ENCODE data around the gene AGBL5.

The AGBL5 gene

GRCh38 chr2:27013738-27014137 lies 37.7 kb upstream of the AGBL5 start:
- Histone ChIP-seq H3K36me3 (ENCODE audit: insufficient read depth, low read length) (no peaks in the 10 kb centered on the region), H3K9me3 (ENCODE audit: low read length) (no peaks in the 10 kb centered on the region), H3K4me3 (ENCODE audit: low read depth in 1 of 2, low read length in 2 of 2) (no peak overlapping the region), H3K27me3 (ENCODE audit: control insufficient read depth in 1 of 2, insufficient read depth in 2 of 2, low read length in 2 of 2) (no peaks in the 10 kb centered on the region), H3K27ac (ENCODE audit: low read depth, low read length) (no peak overlapping the region), H3K9ac (ENCODE audit: low read length) (no peak overlapping the region), H3K4me1 (ENCODE audit: insufficient read depth, low read length) (peaks cover 8% of the 10 kb centered on the region)

- H3K9me3 ChIP-seq (ENCODE audit: low read length) = no peaks in the 10 kb centered on the region
- H3K27me3 ChIP-seq (ENCODE audit: control insufficient read depth in 1 of 2, insufficient read depth in 2 of 2, low read length in 2 of 2) = no peaks in the 10 kb centered on the region
- H3K4me1 ChIP-seq (ENCODE audit: insufficient read depth, low read length) = peaks cover 8% of the 10 kb centered on the region
- H3K27ac ChIP-seq (ENCODE audit: low read depth, low read length) = no peak overlapping the region
- no peak overlapping the region for H3K4me3 ChIP-seq (ENCODE audit: low read depth in 1 of 2, low read length in 2 of 2)
- no peaks in the 10 kb centered on the region for H3K36me3 ChIP-seq (ENCODE audit: insufficient read depth, low read length)
- no peak overlapping the region for H3K9ac ChIP-seq (ENCODE audit: low read length)
These were observed 36.6 kb upstream of the AGBL5 start for GRCh38 chr2:27014771-27015433.

- no peaks in the 10 kb centered on the region for H3K36me3 ChIP-seq (ENCODE audit: insufficient read depth, low read length)
- no peak overlapping the region for H3K27ac ChIP-seq (ENCODE audit: low read depth, low read length)
- no peak overlapping the region for H3K9ac ChIP-seq (ENCODE audit: low read length)
- H3K4me1 ChIP-seq (ENCODE audit: insufficient read depth, low read length) = peaks cover 13% of the 10 kb centered on the region
- no peaks in the 10 kb centered on the region for H3K9me3 ChIP-seq (ENCODE audit: low read length)
- no peak overlapping the region for H3K4me3 ChIP-seq (ENCODE audit: low read depth in 1 of 2, low read length in 2 of 2)
- no peaks in the 10 kb centered on the region for H3K27me3 ChIP-seq (ENCODE audit: control insufficient read depth in 1 of 2, insufficient read depth in 2 of 2, low read length in 2 of 2)
These were observed 34.6 kb upstream of the AGBL5 start for GRCh38 chr2:27016801-27017325.

- H3K4me3 ChIP-seq (ENCODE audit: low read depth in 1 of 2, low read length in 2 of 2) = no peak overlapping the region
- no peaks in the 10 kb centered on the region for H3K9me3 ChIP-seq (ENCODE audit: low read length)
- no peak overlapping the region for H3K27ac ChIP-seq (ENCODE audit: low read depth, low read length)
- H3K27me3 ChIP-seq (ENCODE audit: control insufficient read depth in 1 of 2, insufficient read depth in 2 of 2, low read length in 2 of 2) = no peaks in the 10 kb centered on the region
- no peak overlapping the region for H3K9ac ChIP-seq (ENCODE audit: low read length)
- peaks cover 13% of the 10 kb centered on the region for H3K4me1 ChIP-seq (ENCODE audit: insufficient read depth, low read length)
- H3K36me3 ChIP-seq (ENCODE audit: insufficient read depth, low read length) = peaks cover 12% of the 10 kb centered on the region
These were observed 33.3 kb upstream of the AGBL5 start for GRCh38 chr2:27018142-27018541.

GRCh38 chr2:27019459-27019858 lies 32.0 kb upstream of the AGBL5 start:
- no peak overlapping the region for H3K9ac ChIP-seq (ENCODE audit: low read length)
- H3K27ac ChIP-seq (ENCODE audit: low read depth, low read length) = no peak overlapping the region
- H3K4me1 ChIP-seq (ENCODE audit: insufficient read depth, low read length) = peaks cover 13% of the 10 kb centered on the region
- H3K9me3 ChIP-seq (ENCODE audit: low read length) = no peaks in the 10 kb centered on the region
- H3K27me3 ChIP-seq (ENCODE audit: control insufficient read depth in 1 of 2, insufficient read depth in 2 of 2, low read length in 2 of 2) = no peaks in the 10 kb centered on the region
- H3K4me3 ChIP-seq (ENCODE audit: low read depth in 1 of 2, low read length in 2 of 2) = no peak overlapping the region
- H3K36me3 ChIP-seq (ENCODE audit: insufficient read depth, low read length) = peaks cover 21% of the 10 kb centered on the region

GRCh38 chr2:27019931-27020855 lies 31.3 kb upstream of the AGBL5 start:
- no peak overlapping the region for H3K9ac ChIP-seq (ENCODE audit: low read length)

GRCh38 chr2:27021253-27022049 lies 30.0 kb upstream of the AGBL5 start:
- no peaks in the 10 kb centered on the region for H3K27me3 ChIP-seq (ENCODE audit: control insufficient read depth in 1 of 2, insufficient read depth in 2 of 2, low read length in 2 of 2)
- H3K9ac ChIP-seq (ENCODE audit: low read length) = no peak overlapping the region
- H3K36me3 ChIP-seq (ENCODE audit: insufficient read depth, low read length) = peaks cover 31% of the 10 kb centered on the region
- no peak overlapping the region for H3K4me3 ChIP-seq (ENCODE audit: low read depth in 1 of 2, low read length in 2 of 2)
- H3K4me1 ChIP-seq (ENCODE audit: insufficient read depth, low read length) = peaks cover 5% of the 10 kb centered on the region
- no peak overlapping the region for H3K27ac ChIP-seq (ENCODE audit: low read depth, low read length)
- H3K9me3 ChIP-seq (ENCODE audit: low read length) = no peaks in the 10 kb centered on the region

More at GRCh38 chr2:27019931-27020855, 31.3 kb upstream of the AGBL5 start:
- Histone ChIP-seq H3K36me3 (ENCODE audit: insufficient read depth, low read length) (peaks cover 23% of the 10 kb centered on the region), H3K27me3 (ENCODE audit: control insufficient read depth in 1 of 2, insufficient read depth in 2 of 2, low read length in 2 of 2) (no peaks in the 10 kb centered on the region), H3K4me3 (ENCODE audit: low read depth in 1 of 2, low read length in 2 of 2) (no peak overlapping the region), H3K27ac (ENCODE audit: low read depth, low read length) (no peak overlapping the region), H3K4me1 (ENCODE audit: insufficient read depth, low read length) (peaks cover 13% of the 10 kb centered on the region), H3K9me3 (ENCODE audit: low read length) (no peaks in the 10 kb centered on the region)

GRCh38 chr2:27023740-27024139 lies 27.7 kb upstream of the AGBL5 start:
- no peak overlapping the region for H3K4me3 ChIP-seq (ENCODE audit: low read depth in 1 of 2, low read length in 2 of 2)
- no peak overlapping the region for H3K27ac ChIP-seq (ENCODE audit: low read depth, low read length)
- H3K9me3 ChIP-seq (ENCODE audit: low read length) = no peaks in the 10 kb centered on the region
- H3K36me3 ChIP-seq (ENCODE audit: insufficient read depth, low read length) = peaks cover 31% of the 10 kb centered on the region
- H3K9ac ChIP-seq (ENCODE audit: low read length) = no peak overlapping the region
- H3K4me1 ChIP-seq (ENCODE audit: insufficient read depth, low read length) = peaks cover 5% of the 10 kb centered on the region
- H3K27me3 ChIP-seq (ENCODE audit: control insufficient read depth in 1 of 2, insufficient read depth in 2 of 2, low read length in 2 of 2) = no peaks in the 10 kb centered on the region

- H3K27ac ChIP-seq (ENCODE audit: low read depth, low read length) = no peak overlapping the region
- H3K4me3 ChIP-seq (ENCODE audit: low read depth in 1 of 2, low read length in 2 of 2) = no peak overlapping the region
- H3K9ac ChIP-seq (ENCODE audit: low read length) = no peak overlapping the region
- H3K27me3 ChIP-seq (ENCODE audit: control insufficient read depth in 1 of 2, insufficient read depth in 2 of 2, low read length in 2 of 2) = no peaks in the 10 kb centered on the region
- peaks cover 31% of the 10 kb centered on the region for H3K36me3 ChIP-seq (ENCODE audit: insufficient read depth, low read length)
- H3K4me1 ChIP-seq (ENCODE audit: insufficient read depth, low read length) = peaks cover 5% of the 10 kb centered on the region
- no peaks in the 10 kb centered on the region for H3K9me3 ChIP-seq (ENCODE audit: low read length)
These were observed 27.3 kb upstream of the AGBL5 start for GRCh38 chr2:27024188-27024587.

GRCh38 chr2:27024812-27025211 lies 26.7 kb upstream of the AGBL5 start:
- Histone ChIP-seq H3K9me3 (ENCODE audit: low read length) (no peaks in the 10 kb centered on the region), H3K4me1 (ENCODE audit: insufficient read depth, low read length) (peaks cover 5% of the 10 kb centered on the region), H3K27me3 (ENCODE audit: control insufficient read depth in 1 of 2, insufficient read depth in 2 of 2, low read length in 2 of 2) (no peaks in the 10 kb centered on the region), H3K4me3 (ENCODE audit: low read depth in 1 of 2, low read length in 2 of 2) (no peak overlapping the region), H3K27ac (ENCODE audit: low read depth, low read length) (no peak overlapping the region), H3K36me3 (ENCODE audit: insufficient read depth, low read length) (peaks cover 31% of the 10 kb centered on the region), H3K9ac (ENCODE audit: low read length) (no peak overlapping the region)

GRCh38 chr2:27025281-27025800 lies 26.1 kb upstream of the AGBL5 start:
- no peaks in the 10 kb centered on the region for H3K9me3 ChIP-seq (ENCODE audit: low read length)
- H3K27ac ChIP-seq (ENCODE audit: low read depth, low read length) = no peak overlapping the region
- H3K9ac ChIP-seq (ENCODE audit: low read length) = no peak overlapping the region
- no peak overlapping the region for H3K4me3 ChIP-seq (ENCODE audit: low read depth in 1 of 2, low read length in 2 of 2)
- no peaks in the 10 kb centered on the region for H3K27me3 ChIP-seq (ENCODE audit: control insufficient read depth in 1 of 2, insufficient read depth in 2 of 2, low read length in 2 of 2)
- peaks cover 3% of the 10 kb centered on the region for H3K4me1 ChIP-seq (ENCODE audit: insufficient read depth, low read length)
- peaks cover 31% of the 10 kb centered on the region for H3K36me3 ChIP-seq (ENCODE audit: insufficient read depth, low read length)

All from muscle layer of colon (tissue), 2 donors.